GM18502 (cell line): ENCODE measurements around the gene CDH4.

ENCODE experiments used
- ATAC-seq: cut with Tn5 transposase; IDR thresholded peaks from one replicate; pipeline ENCODE4 v1.9.1; 2021; ENCODE audit warnings: mild to moderate bottlenecking; ENCODE audit not compliant: unreplicated experiment, poor library complexity

CDH4 gene

DNA sequence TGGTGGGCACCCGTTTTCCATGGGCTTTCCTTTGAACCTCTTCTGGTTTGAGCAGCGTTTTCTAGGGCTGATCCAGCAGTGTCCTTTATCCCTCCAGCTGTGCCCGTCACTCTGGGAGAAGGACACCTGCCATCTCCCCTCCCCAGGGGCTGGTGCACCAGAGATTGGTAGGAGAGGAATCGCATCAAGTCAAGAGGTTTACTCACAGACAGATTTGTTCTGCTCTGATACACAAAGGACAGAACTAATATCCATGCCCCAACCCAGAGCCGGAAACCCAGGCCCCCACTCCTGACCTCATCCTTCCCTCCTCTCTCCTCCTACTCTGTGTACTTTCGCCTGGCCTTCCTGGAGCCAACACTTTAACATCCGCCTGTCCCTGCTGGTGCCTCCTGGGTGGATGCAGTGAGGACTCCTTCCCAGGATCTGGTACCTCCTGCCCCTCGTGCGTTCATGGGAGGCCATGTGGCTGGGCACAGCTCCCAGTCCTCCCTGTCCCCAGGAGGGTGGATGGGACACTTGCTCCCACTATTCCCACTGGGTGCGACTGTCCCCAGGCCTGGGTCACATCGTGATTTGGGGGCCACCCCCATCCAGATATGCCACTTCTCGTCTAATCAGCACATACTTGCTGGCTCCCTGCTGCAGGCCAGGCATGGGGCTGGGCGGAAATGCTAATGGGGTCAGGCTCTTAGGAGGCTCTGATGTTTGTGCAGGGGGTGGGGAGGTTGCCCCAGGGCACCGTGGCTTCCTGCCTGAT lies 286.3 kb downstream of the CDH4 start:
- ATAC-seq = no peak

DNA sequence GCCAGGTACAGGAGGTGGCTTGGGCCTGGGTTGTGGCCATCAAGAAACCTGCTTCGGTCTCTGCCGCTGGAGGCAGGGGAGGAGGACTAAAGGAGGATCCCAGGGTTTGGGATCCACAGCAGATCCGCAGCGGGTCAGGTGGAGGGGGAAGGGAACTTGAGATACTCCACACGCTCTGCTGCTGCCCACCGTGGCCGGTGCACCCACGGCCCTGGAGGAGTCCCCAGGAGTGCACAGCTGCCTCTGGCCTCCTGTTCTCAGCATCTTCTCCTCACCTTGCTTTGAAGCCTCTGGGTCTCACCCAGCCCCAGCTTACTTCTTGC lies 286.8 kb downstream of the CDH4 start:
- ATAC-seq = no peak

- no peak for ATAC-seq
These were observed 287.8 kb downstream of the CDH4 start for GRCh38 chr20:61539706-61540360.

- no peak for ATAC-seq
These were observed 289.5 kb downstream of the CDH4 start for GRCh38 chr20:61541537-61541936.

DNA sequence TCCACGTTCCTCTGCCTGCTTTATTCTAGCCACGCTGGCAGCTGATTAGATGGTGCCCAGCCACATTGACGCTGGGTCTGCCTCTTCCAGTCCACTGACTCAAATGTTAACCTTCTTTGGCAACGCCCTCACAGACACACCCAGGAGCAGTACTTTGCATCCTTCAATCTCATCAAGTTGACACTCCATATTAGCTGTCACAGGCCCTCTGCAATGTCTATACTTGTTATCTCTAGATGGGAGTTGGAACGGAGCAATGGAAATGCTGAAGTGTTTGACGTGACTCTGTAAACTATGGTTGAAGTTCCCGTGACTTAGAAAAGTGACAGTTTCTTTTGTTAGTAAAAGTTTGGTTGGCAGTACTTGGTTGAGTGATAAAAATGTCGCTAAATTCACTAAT lies 291.0 kb downstream of the CDH4 start:
- no peak for ATAC-seq

DNA sequence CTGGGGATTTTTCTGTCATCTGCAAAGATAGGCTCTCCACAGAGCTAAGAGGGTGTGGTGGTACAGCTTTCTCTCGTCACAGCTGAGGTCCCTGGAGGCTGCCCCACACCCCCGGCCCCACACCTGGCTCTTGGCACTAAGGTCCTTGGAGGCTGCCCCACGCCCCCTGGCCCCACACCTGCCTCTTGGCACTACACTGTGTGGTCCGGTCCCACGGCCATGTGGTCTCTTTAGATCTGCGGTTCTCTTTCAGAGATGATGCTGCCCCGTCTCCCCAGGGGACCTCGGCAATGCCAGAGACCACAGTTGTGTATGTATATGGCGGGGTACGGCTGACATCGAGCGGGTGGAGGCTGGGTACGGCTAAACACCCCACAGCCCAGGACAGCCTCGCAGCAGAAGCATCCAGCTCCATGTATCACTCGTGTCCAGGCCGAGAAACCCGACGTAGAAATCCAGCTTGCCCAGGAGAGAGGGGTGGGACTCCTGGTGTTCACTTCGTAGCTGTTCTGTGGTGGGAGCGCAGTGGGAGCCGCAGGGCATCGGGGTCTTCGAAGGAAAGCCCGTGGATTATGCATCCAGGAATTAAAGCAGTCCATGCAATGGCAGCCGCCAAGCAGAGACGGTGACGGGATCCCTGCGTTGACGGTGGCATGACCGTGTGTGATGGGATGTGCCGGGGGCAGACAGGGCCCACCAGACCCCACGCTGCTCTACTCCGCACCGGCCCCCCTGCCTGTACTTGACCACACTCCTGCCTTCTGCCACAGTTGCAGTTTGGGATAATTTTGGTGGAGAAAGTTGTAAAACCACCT lies 292.1 kb downstream of the CDH4 start:
- no peak for ATAC-seq

DNA sequence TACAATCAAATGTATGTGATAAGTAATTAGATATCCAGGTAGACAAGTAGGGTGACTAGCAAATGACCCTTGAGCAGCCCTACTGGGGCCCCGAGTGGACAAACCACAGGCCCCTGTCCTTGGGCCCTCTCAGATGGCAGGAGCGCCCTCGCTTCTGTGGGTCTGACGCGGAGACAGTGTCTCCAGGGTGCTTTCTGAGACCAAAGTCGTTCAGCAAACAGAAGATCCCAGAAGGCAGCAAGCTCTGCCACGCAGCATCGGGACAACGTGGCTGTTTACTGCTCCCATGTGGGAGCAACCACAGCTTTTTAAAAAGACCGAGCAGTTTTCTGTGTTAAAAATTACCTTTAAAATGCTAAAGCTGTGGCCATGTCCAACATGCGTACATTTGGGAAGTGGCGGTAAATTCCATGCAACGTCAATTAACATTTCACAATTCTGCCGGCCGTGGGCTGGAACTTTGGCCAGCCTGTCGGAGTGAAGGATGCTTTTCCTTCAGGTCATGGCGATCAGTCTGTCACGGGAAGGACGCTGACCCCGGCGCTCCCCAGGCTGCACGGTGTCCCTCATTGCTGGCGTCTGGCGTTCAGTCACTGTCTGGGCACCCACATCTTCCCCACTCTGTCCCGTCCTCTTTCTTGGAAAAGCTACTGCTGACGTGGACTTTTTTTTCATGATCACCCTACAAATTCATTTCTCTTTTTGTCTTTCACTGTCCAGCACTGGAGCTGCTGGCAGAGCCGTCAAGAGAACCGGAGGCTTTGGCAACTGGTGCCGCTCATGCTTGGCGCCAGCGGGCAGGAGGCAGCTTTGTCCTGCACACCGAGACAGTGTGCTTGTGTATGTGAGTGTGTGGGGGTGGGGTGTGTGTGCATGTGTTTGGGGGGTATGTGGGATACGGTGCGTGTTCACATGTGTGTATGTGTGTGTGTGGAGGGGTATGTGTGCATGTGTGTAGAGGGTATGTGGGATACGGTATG lies 293.1 kb downstream of the CDH4 start:
- no peak for ATAC-seq

GRCh38 chr20:61546641-61547040 lies 294.6 kb downstream of the CDH4 start:
- ATAC-seq = no peak

GRCh38 chr20:61548069-61548468 lies 296.0 kb downstream of the CDH4 start:
- no peak for ATAC-seq

GRCh38 chr20:61549865-61550264 lies 297.8 kb downstream of the CDH4 start:
- ATAC-seq = no peak

GRCh38 chr20:61551401-61551800 lies 299.3 kb downstream of the CDH4 start:
- no peak for ATAC-seq

DNA sequence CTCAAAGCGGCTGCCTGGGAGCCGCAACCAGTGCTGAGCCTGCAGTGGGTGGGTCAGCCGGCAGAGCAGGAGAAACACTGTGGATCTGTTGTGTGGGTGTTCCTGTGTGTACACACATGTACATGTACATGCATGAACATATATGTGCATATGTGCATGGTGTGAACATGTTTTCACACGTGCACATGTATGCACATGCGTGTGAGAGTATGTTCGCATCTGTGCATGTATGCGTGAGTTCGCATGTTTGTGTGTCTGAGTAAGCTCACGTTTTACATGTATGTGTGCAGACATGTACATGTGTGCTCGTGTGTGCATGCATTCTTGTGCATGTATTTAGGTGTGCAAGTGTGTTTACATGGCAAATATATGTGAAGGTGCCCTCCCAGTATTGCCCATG lies 302.6 kb downstream of the CDH4 start:
- ATAC-seq = no peak

GRCh38 chr20:61555566-61555965 lies 303.5 kb downstream of the CDH4 start:
- no peak for ATAC-seq

- ATAC-seq = no peak
These were observed 304.1 kb downstream of the CDH4 start for GRCh38 chr20:61556111-61556510.

- no peak for ATAC-seq
These were observed 304.6 kb downstream of the CDH4 start for GRCh38 chr20:61556673-61557072.

DNA sequence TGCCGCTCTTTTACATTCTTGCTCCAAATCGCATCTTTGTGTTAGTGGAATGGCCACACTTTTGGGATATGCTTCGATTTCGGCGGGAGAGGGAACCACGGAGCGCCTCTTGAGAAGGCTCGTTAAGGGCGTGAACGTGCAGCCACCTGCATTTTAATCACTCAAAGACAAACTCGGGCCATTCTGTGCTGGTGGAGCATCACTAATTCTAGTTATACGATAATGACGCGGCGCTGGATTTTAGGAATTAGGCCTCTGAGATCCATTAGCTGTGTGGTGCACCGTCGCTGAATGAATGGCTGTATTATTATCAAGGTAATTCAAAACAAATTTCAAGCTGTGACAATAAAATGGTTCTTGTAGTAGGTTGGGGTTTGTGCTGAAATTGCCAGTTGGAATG lies 305.6 kb downstream of the CDH4 start:
- no peak for ATAC-seq

- ATAC-seq = no peak
These were observed 306.7 kb downstream of the CDH4 start for GRCh38 chr20:61558726-61559125.

GRCh38 chr20:61559706-61560315 lies 307.8 kb downstream of the CDH4 start:
- no peak for ATAC-seq

DNA sequence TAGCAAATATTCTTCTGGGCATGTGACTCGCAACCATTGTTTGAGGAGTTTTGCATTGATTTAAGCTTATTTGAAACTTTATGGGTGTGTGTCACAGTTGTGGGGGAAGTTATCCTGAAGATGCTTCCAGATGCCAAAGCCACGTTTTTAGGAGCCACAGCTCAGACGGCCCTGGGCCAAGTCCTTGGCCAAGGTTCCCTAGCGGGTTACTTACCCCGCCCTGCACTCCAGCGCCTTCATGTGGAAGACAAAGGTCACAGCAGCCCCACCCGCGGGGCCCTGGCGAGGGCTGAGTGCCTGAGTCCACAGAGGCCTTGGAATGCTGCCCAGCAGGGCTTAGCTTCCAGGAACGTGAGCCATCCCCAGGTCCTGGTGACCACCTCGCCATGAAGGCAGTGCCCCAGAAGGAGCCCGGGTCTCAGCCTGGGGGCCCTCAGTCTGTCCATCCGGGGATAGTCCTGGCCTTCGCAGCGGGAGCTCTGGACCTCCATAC lies 308.3 kb downstream of the CDH4 start:
- no peak for ATAC-seq
